Ovary (tissue), 3 donors: Measurements from ENCODE around the gene BMPR1A.

Experiments
- CTCF ChIP-seq, 3 donors: fragments of 450-650 bp in 2 of 3; fragments of 200-600 bp in 1 of 3; IDR thresholded peaks; one replicate each; pipeline versions ENCODE4 v1.5.1 to v1.8.0; 2016 to 2022; ENCODE audit warnings: antibody characterized with exemption in 3 of 3, mild to moderate bottlenecking in 1 of 3
- EP300 ChIP-seq: sonication (generic); formaldehyde crosslinking; IDR thresholded peaks from one replicate; pipeline ENCODE4 v1.6.1; 2017; ENCODE audit warnings: antibody characterized with exemption
- POLR2A ChIP-seq: fragments of 450-650 bp; IDR thresholded peaks from one replicate; pipeline ENCODE4 v1.6.1; 2017; ENCODE audit warnings: antibody characterized with exemption, mild to moderate bottlenecking, moderate library complexity
- donor health status: DM: no; HTN: no; CAD: no.

DNA sequence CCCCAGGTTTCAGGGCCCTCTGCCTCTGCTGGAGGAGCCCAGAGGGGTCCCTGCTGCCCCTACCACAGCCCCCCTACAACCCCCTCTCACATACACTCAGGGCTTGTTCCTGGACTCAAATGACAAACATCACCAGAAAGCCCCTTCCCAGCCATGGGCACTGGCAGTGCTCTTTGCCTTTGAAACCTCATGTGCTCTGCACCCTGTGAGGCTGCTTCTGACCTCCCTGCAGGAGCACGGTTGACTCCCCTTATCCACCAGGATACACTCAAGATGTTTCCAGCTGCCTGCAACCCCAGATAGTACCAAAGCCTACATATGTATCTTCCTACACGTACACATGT is 208.4 kb downstream of the BMPR1A start:
- no peak for TF ChIP-seq CTCF (IDR thresholded peaks at IDR 0.05)
- no peak for TF ChIP-seq EP300
- no peak for TF ChIP-seq POLR2A
